ENCODE data around the gene RNF144B. TPM values are rescaled to one million over a fixed set of nuclear protein-coding genes. Genes with fewer than 3 reads are reported as not detected.

The RNF144B gene
- total and polyA plus RNA-seq, 9 of the 15 experiments (the other 6 are each of a cell fraction or from before 2014, with no cell fraction given) = 0.01 TPM; not detected in 8

GRCh38 chr6:18510644-18511033, 123.5 kb downstream of the RNF144B start:
- FAIRE-seq (no peak), ATAC-seq (no peak), DNase-seq (ENCODE audit: extremely low read depth in 1 of 4, low spot score in 3 of 4) (no peak)
- Histone ChIP-seq H4K20me1 (replicated peaks; ENCODE audit: control insufficient read depth, insufficient read depth, low read length) (no peaks in the 10 kb centered on the region), H2AFZ (ENCODE audit: low read depth, low read length) (no peak overlapping the region), H3K4me2 (ENCODE audit: insufficient read depth, low read length) (no peak overlapping the region), H3K9ac (ENCODE audit: insufficient read depth in 1 of 2, low read depth in 2 of 2, low read length in 2 of 2) (no peak overlapping the region), H3K27me3 (ENCODE audit: control insufficient read depth in 2 of 2, insufficient read depth in 2 of 2, low read length in 2 of 2) (peaks cover 0 to 6% of the 10 kb centered on the region in 2 experiments; a peak in 1 of 5 replicates), H3K79me2 (ENCODE audit: control insufficient read depth, insufficient read depth, low read length) (no peaks in the 10 kb centered on the region), H3K4me1 (replicated peaks in 1 of 2; ENCODE audit: control insufficient read depth in 2 of 2, insufficient read depth in 2 of 2, low read length in 2 of 2) (0 out of 5 replicates have a peak, but pooled peaks cover 0 to 6% of the 10 kb centered on the region in 2 experiments), H3K36me3 (ENCODE audit: control insufficient read depth, insufficient read depth, low read length) (no peaks in the 10 kb centered on the region), H3K4me3 (no peak overlapping the region), H3K9me1 (ENCODE audit: control insufficient read depth, insufficient read depth, low read length) (no peaks in the 10 kb centered on the region), H3K9me3 (replicated peaks; ENCODE audit: control insufficient read depth, insufficient read depth, low read depth, low read length) (no peaks in the 10 kb centered on the region), H3K27ac (ENCODE audit: extremely low read depth, low read depth, low read length) (no peak overlapping the region)
- 0% methylated on average over 2 of the region's 2 CpGs for WGBS (ENCODE audit: insufficient coverage, low coverage, missing lambda C conversion rate)
- CTCF ChIA-PET (ENCODE audit: low intra/inter-chr PET ratio) = no interaction called here
- in situ Hi-C loops (cut with MboI) (no loop called here), intact Hi-C loops (cut with micrococcal nuclease) (no loop called here)
- POLR2A ChIA-PET = no interaction called here
- BruUV-seq (replicated peaks) = no TSS peak
- TF ChIP-seq RAD21 (CRISPR knock-in tag; conservative IDR thresholded peaks at IDR 0.05 in 1 of 2, IDR thresholded peaks at IDR 0.05 in 1 of 2) (no peak), RBM14 (IDR thresholded peaks at IDR 0.05; ENCODE audit: borderline replicate concordance, insufficient read depth, low read depth, low read length) (no peak), PCBP1 (IDR thresholded peaks at IDR 0.05; ENCODE audit: low read depth, low read length, poor library complexity, severe bottlenecking) (no peak), FOSL1 (tag; conservative IDR thresholded peaks at IDR 0.05) (no peak), PHB2 (IDR thresholded peaks at IDR 0.05; ENCODE audit: low read depth) (no peak), SMARCC2 (IDR thresholded peaks at IDR 0.05; ENCODE audit: low read depth) (no peak), NCOA4 (IDR thresholded peaks at IDR 0.05; ENCODE audit: partially characterized antibody) (no peak), EGR1 (conservative IDR thresholded peaks at IDR 0.05) (no peak)
- TF ChIP-seq, protein P1, sequence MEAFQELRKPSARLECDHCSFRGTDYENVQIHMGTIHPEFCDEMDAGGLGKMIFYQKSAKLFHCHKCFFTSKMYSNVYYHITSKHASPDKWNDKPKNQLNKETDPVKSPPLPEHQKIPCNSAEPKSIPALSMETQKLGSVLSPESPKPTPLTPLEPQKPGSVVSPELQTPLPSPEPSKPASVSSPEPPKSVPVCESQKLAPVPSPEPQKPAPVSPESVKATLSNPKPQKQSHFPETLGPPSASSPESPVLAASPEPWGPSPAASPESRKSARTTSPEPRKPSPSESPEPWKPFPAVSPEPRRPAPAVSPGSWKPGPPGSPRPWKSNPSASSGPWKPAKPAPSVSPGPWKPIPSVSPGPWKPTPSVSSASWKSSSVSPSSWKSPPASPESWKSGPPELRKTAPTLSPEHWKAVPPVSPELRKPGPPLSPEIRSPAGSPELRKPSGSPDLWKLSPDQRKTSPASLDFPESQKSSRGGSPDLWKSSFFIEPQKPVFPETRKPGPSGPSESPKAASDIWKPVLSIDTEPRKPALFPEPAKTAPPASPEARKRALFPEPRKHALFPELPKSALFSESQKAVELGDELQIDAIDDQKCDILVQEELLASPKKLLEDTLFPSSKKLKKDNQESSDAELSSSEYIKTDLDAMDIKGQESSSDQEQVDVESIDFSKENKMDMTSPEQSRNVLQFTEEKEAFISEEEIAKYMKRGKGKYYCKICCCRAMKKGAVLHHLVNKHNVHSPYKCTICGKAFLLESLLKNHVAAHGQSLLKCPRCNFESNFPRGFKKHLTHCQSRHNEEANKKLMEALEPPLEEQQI (IDR thresholded peaks at IDR 0.05) = no peak
- TF ChIP-seq, protein P2, sequence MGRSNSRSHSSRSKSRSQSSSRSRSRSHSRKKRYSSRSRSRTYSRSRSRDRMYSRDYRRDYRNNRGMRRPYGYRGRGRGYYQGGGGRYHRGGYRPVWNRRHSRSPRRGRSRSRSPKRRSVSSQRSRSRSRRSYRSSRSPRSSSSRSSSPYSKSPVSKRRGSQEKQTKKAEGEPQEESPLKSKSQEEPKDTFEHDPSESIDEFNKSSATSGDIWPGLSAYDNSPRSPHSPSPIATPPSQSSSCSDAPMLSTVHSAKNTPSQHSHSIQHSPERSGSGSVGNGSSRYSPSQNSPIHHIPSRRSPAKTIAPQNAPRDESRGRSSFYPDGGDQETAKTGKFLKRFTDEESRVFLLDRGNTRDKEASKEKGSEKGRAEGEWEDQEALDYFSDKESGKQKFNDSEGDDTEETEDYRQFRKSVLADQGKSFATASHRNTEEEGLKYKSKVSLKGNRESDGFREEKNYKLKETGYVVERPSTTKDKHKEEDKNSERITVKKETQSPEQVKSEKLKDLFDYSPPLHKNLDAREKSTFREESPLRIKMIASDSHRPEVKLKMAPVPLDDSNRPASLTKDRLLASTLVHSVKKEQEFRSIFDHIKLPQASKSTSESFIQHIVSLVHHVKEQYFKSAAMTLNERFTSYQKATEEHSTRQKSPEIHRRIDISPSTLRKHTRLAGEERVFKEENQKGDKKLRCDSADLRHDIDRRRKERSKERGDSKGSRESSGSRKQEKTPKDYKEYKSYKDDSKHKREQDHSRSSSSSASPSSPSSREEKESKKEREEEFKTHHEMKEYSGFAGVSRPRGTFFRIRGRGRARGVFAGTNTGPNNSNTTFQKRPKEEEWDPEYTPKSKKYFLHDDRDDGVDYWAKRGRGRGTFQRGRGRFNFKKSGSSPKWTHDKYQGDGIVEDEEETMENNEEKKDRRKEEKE (IDR thresholded peaks at IDR 0.05; ENCODE audit: borderline replicate concordance in 1 of 2, control insufficient read depth in 1 of 2, low read depth in 2 of 2, low read length in 1 of 2) = no peak

Data from K562 (cell line).